Immature natural killer cell (primary cell): ENCODE measurements around the gene COTL1. TPM values are rescaled to one million over a fixed set of nuclear protein-coding genes. Genes with fewer than 3 reads are reported as not detected.

Experiments
- DNase-seq, 3 donors: peaks; one replicate each; pipeline ENCODE4 v3.0.0; 2022; ENCODE audit warnings: mixed read lengths in 1 of 3
- H3K27ac Mint-ChIP-seq, 6 donors: one replicate each; pipeline ENCODE4 v1.8.0; 2020; ENCODE audit warnings: mixed read lengths in 6 of 6, mild to moderate bottlenecking in 5 of 6, inconsistent platforms in 4 of 6, moderate library complexity in 3 of 6
- H3K27me3 Mint-ChIP-seq, 3 donors: one replicate each; pipeline ENCODE4 v1.8.0; 2020 to 2021; ENCODE audit warnings: low read depth in 3 of 3, mild to moderate bottlenecking in 3 of 3, mixed read lengths in 3 of 3, moderate library complexity in 3 of 3, inconsistent platforms in 1 of 3
- H3K36me3 Mint-ChIP-seq, 3 donors: one replicate each; pipeline ENCODE4 v1.8.0; 2020; ENCODE audit warnings: mixed read lengths in 3 of 3, inconsistent platforms in 2 of 3, mild to moderate bottlenecking in 2 of 3
- H3K4me1 Mint-ChIP-seq, 2 donors: one replicate each; pipeline ENCODE4 v1.8.0; 2020; ENCODE audit warnings: inconsistent platforms in 2 of 2, mild to moderate bottlenecking in 2 of 2, mixed read lengths in 2 of 2, moderate library complexity in 1 of 2
- H3K4me3 Mint-ChIP-seq, 5 donors: one replicate each; pipeline ENCODE4 v1.8.0; 2020; ENCODE audit warnings: mild to moderate bottlenecking in 5 of 5, mixed read lengths in 5 of 5, inconsistent platforms in 3 of 5, moderate library complexity in 3 of 5
- H3K9me3 Mint-ChIP-seq, 6 donors: one replicate each; pipeline ENCODE4 v1.8.0; 2020; ENCODE audit warnings: mild to moderate bottlenecking in 6 of 6, mixed read lengths in 6 of 6, inconsistent platforms in 4 of 6, moderate library complexity in 3 of 6
- polyA plus RNA-seq, 3 donors: library from polyadenylated mRNA; unstranded; fragments of 300-500 nt; fragmentation: Illumina TruSeq; gene quantifications; one replicate each; pipeline ENCODE4 v1.2.3, GENCODE V29; 2021

The COTL1 gene
- polyA plus RNA-seq, 3 donors from 2014 or later, result 193 to 268 (median 235) TPM

DNA sequence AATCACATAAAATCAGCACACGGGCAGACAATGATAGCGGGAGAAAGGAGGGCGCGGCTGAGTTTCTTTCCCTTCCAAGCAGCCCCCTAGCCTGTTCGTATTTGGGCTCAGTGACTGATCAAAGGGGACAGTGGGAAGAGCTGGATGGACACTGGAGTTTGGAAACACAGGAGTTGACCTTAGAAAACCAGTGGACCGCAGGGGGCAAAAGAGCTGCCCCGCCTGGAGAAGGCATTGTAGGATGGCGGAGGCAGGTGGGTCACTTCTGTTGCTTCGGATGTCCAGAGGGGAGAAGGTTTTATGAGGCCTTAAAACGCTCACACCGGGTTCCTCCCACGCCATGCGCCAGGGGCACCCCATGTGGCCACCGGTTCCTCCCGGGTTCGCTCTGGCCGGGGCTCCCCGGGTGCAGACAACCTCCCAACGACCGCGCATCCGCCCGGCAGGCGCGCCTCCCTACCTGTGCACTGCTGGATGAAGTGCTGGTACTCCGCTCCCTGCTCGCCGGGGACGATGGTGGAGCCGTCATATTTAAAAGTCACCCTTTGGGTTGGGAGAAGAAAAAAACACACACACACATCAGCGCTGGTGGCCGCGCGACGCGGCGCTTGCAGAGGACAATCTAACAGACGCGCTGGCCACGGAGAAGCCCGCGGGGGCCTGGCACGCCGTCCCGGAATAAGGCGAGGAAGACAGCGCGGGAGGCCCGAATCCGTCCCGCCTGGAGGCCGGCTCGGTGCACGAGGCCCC lies 662 bp downstream of the COTL1 start:
- Mint-ChIP-seq H3K4me1 (peaks cover 20% of the 10 kb centered on the region in 2 donors), H3K9me3 (no peaks in the 10 kb centered on the region), H3K27me3 (peaks cover 0 to 12% (median 5%) of the 10 kb centered on the region in 3 donors), H3K36me3 (peaks cover 0 to 4% (median 3%) of the 10 kb centered on the region in 3 donors), H3K27ac (peak overlapping the region; percentile 29 to 79 (median 60)), H3K4me3 (peak overlapping the region; percentile 90 to 91 (median 91))
- DNase-seq, result peak in 1 of 3 donors; percentile 32

DNA sequence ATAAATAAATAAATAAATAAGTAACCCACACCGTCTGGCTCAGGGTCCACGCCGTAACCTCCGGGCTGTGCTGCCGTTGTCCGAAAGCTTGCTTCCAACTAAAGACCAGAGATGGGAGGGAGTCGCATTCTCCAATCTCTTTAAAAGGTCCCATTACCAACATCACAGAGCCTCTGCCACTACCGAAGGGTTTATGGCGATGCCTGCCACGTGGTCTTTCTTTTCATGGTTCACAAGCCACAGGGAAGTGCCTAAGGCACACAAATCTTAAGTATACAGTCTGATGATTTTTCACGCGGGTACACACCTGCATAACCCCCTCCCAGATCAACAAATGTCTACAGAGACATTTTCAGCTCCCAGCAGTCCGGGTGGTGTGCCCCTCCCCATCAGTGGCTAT lies 1.4 kb downstream of the COTL1 start:
- Mint-ChIP-seq H3K36me3 (peaks cover 0 to 4% (median 3%) of the 10 kb centered on the region in 3 donors), H3K27me3 (peaks cover 0 to 14% (median 5%) of the 10 kb centered on the region in 3 donors), H3K9me3 (no peaks in the 10 kb centered on the region), H3K4me1 (peaks cover 20 to 24% of the 10 kb centered on the region in 2 donors), H3K27ac (peak overlapping the region in 3 of 6 donors; percentile 44 to 79 (median 63)), H3K4me3 (peak overlapping the region; percentile 90 to 91 (median 91))
- no peak for DNase-seq

GRCh38 chr16:84614968-84615813 lies 2.7 kb downstream of the COTL1 start:
- Mint-ChIP-seq H3K4me1 (peaks cover 25 to 34% of the 10 kb centered on the region in 2 donors), H3K4me3 (peak overlapping the region; percentile 35 to 70 (median 52)), H3K36me3 (peaks cover 0 to 4% (median 3%) of the 10 kb centered on the region in 3 donors), H3K27ac (no peak overlapping the region), H3K27me3 (peaks cover 0 to 14% (median 5%) of the 10 kb centered on the region in 3 donors), H3K9me3 (no peaks in the 10 kb centered on the region)
- no peak for DNase-seq

GRCh38 chr16:84614623-84614967 lies 3.3 kb downstream of the COTL1 start:
- Mint-ChIP-seq H3K4me1 (peaks cover 25 to 39% of the 10 kb centered on the region in 2 donors), H3K27ac (no peak overlapping the region), H3K4me3 (peak overlapping the region in 1 of 5 donors; percentile 48), H3K36me3 (peaks cover 0 to 4% (median 3%) of the 10 kb centered on the region in 3 donors), H3K9me3 (no peaks in the 10 kb centered on the region), H3K27me3 (peaks cover 0 to 14% (median 5%) of the 10 kb centered on the region in 3 donors)
- no peak for DNase-seq

GRCh38 chr16:84614073-84614459 lies 3.8 kb downstream of the COTL1 start:
- H3K27ac Mint-ChIP-seq, result no peak overlapping the region
- H3K36me3 Mint-ChIP-seq, result peaks cover 0 to 8% (median 3%) of the 10 kb centered on the region in 3 donors
- H3K27me3 Mint-ChIP-seq, result peaks cover 2 to 16% (median 3%) of the 10 kb centered on the region in 3 donors
- H3K4me1 Mint-ChIP-seq, result peaks cover 30 to 44% of the 10 kb centered on the region in 2 donors
- no peak for DNase-seq
- peak overlapping the region in 1 of 5 donors; percentile 53 for H3K4me3 Mint-ChIP-seq
- no peaks in the 10 kb centered on the region for H3K9me3 Mint-ChIP-seq

GRCh38 chr16:84613408-84614072 lies 4.3 kb downstream of the COTL1 start:
- H3K27ac Mint-ChIP-seq, result no peak overlapping the region
- H3K9me3 Mint-ChIP-seq, result no peaks in the 10 kb centered on the region
- H3K27me3 Mint-ChIP-seq, result peaks cover 4 to 16% (median 4%) of the 10 kb centered on the region in 3 donors
- H3K4me1 Mint-ChIP-seq, result peaks cover 28 to 46% of the 10 kb centered on the region in 2 donors
- H3K36me3 Mint-ChIP-seq, result peaks cover 0 to 8% (median 3%) of the 10 kb centered on the region in 3 donors
- DNase-seq, result no peak
- H3K4me3 Mint-ChIP-seq, result peak overlapping the region in 1 of 5 donors; percentile 53

DNA sequence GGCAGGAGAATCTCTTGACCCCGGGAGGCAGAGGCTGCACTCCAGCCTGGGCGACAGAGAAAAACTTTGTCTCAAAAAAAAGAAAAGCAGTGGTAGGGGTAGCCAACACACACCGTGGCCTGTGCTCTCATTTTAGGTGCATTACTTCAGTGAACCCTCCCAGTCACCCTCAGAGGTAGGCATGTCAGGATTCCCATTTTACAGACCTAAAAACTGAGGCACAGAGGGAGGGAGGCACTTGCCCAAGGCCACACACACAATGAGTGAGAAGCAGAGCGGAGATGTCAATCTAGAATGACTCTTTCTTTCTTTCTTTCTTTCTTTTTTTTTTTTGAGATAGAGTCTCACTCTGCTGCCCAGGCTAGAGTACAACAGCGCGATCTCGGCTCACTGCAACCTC lies 5.2 kb downstream of the COTL1 start:
- no peak for DNase-seq
- H3K4me1 Mint-ChIP-seq, result peaks cover 35 to 54% of the 10 kb centered on the region in 2 donors
- H3K4me3 Mint-ChIP-seq, result no peak overlapping the region
- no peak overlapping the region for H3K27ac Mint-ChIP-seq
- peaks cover 5 to 15% (median 8%) of the 10 kb centered on the region in 3 donors for H3K27me3 Mint-ChIP-seq
- H3K36me3 Mint-ChIP-seq, result peaks cover 0 to 8% (median 3%) of the 10 kb centered on the region in 3 donors
- no peaks in the 10 kb centered on the region for H3K9me3 Mint-ChIP-seq

DNA sequence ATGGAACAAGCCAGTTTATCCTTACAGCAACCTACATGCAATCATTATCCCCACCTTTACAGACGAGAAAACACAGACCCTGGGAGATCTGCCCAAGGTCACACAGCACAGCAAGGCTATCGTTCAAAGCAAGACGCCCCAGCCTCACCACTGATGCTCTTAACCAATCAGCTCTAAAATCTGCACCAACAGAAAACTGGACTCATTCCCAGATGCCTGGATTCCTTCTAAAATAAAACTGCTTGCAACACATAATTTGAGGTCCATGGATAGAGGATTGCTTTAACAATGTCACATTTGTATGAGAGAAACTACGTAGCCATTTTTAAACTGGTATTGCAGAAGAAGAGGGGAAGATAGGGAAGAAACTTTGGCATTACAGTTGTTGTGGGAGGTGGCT lies 6.8 kb downstream of the COTL1 start:
- no peaks in the 10 kb centered on the region for H3K9me3 Mint-ChIP-seq
- H3K27me3 Mint-ChIP-seq, result peaks cover 5 to 8% (median 6%) of the 10 kb centered on the region in 3 donors
- peak overlapping the region in 2 of 5 donors; percentile 8 to 12 for H3K4me3 Mint-ChIP-seq
- DNase-seq, result no peak
- H3K36me3 Mint-ChIP-seq, result peaks cover 0 to 9% (median 8%) of the 10 kb centered on the region in 3 donors
- peaks cover 41 to 57% of the 10 kb centered on the region in 2 donors for H3K4me1 Mint-ChIP-seq
- peak overlapping the region in 2 of 6 donors; percentile 2 to 37 for H3K27ac Mint-ChIP-seq

- Mint-ChIP-seq H3K36me3 (peaks cover 0 to 8% (median 6%) of the 10 kb centered on the region in 3 donors), H3K27ac (no peak overlapping the region), H3K4me3 (no peak overlapping the region), H3K27me3 (peaks cover 5 to 8% (median 6%) of the 10 kb centered on the region in 3 donors), H3K4me1 (peaks cover 42 to 57% of the 10 kb centered on the region in 2 donors), H3K9me3 (no peaks in the 10 kb centered on the region)
- DNase-seq, result no peak
Measured at GRCh38 chr16:84610376-84610775, 7.5 kb downstream of the COTL1 start.

- DNase-seq, result no peak
- H3K4me3 Mint-ChIP-seq, result no peak overlapping the region
- no peaks in the 10 kb centered on the region for H3K9me3 Mint-ChIP-seq
- peaks cover 0 to 8% (median 6%) of the 10 kb centered on the region in 3 donors for H3K36me3 Mint-ChIP-seq
- H3K27me3 Mint-ChIP-seq, result peaks cover 5 to 8% (median 6%) of the 10 kb centered on the region in 3 donors
- H3K27ac Mint-ChIP-seq, result peak overlapping the region in 4 of 6 donors; percentile 18 to 72 (median 41)
- H3K4me1 Mint-ChIP-seq, result peaks cover 44 to 57% of the 10 kb centered on the region in 2 donors
Measured at GRCh38 chr16:84609563-84610177, 8.2 kb downstream of the COTL1 start.

GRCh38 chr16:84608282-84608681 lies 9.6 kb downstream of the COTL1 start:
- Mint-ChIP-seq H3K27ac (peak overlapping the region; percentile 9 to 81 (median 53)), H3K4me1 (peaks cover 43 to 57% of the 10 kb centered on the region in 2 donors), H3K4me3 (peak overlapping the region in 4 of 5 donors; percentile 8 to 54 (median 42)), H3K9me3 (no peaks in the 10 kb centered on the region), H3K36me3 (peaks cover 0 to 6% (median 5%) of the 10 kb centered on the region in 3 donors), H3K27me3 (peaks cover 5 to 8% (median 6%) of the 10 kb centered on the region in 3 donors)
- no peak for DNase-seq

DNA sequence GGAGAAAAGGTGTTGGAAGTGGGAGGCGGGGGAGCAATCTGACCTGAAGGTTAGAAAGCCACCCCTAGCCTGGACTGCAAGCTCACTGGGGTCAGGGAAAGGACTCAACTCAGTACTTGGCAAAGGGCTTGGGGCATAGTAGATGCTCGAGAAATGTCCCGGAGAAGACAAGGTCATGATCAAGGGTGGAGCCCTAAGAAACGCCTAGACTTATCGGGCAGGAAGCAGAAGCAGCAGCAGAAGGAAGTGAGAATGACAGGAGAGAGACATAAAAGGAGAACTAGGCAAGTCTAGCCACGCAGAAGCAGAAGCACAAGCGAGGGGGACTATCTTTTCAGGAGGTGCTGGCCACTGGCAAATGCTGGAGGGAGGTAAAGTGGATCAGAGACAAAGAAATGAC lies 10.2 kb downstream of the COTL1 start:
- Mint-ChIP-seq H3K27me3 (peaks cover 5 to 8% (median 6%) of the 10 kb centered on the region in 3 donors), H3K4me3 (peak overlapping the region in 4 of 5 donors; percentile 5 to 45 (median 24)), H3K36me3 (peaks cover 0 to 6% (median 3%) of the 10 kb centered on the region in 3 donors), H3K4me1 (peaks cover 43 to 57% of the 10 kb centered on the region in 2 donors), H3K9me3 (no peaks in the 10 kb centered on the region), H3K27ac (peak overlapping the region in 5 of 6 donors; percentile 9 to 81 (median 45))
- no peak for DNase-seq

DNA sequence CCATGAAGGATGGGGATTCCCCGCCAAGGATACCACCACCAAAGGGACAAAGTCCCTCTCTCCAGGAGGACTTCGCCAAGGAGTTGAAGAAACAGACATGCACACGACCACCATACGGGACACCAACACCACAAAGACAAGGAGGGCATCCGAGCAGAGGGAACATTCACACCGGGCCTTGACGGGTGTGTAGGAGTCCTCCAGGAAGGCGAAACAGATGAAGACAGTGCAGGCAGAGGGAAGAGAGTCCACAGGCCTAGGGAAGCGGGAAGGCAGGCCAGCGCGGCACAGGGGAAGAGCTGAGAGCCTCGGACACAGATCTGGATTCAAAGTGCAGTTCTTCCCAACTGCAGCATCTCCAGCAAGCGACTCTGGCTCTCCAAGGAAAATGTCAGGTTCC lies 10.8 kb downstream of the COTL1 start:
- Mint-ChIP-seq H3K4me1 (peaks cover 43 to 57% of the 10 kb centered on the region in 2 donors), H3K4me3 (peak overlapping the region in 2 of 5 donors; percentile 18 to 51), H3K36me3 (peaks cover 0 to 6% (median 3%) of the 10 kb centered on the region in 3 donors), H3K27me3 (peaks cover 5 to 8% (median 6%) of the 10 kb centered on the region in 3 donors), H3K27ac (peak overlapping the region in 3 of 6 donors; percentile 6 to 69 (median 63)), H3K9me3 (no peaks in the 10 kb centered on the region)
- no peak for DNase-seq
